GM12878 (cell line): ENCODE measurements around the gene HIVEP2. TPM values are rescaled to one million over a fixed set of nuclear protein-coding genes. Genes with fewer than 3 reads are reported as not detected.

ENCODE experiments used
- BCL11A ChIP-seq: IDR thresholded peaks from 2 replicates; pipeline ENCODE4 v1.6.1; 2011; ENCODE audit warnings: low read depth, low read length
- JUND ChIP-seq: IDR thresholded peaks from 2 replicates; pipeline ENCODE4 v1.6.1; 2012; ENCODE audit warnings: low read depth, mild to moderate bottlenecking, low read length, improper control_type of control experiment, moderate library complexity
- NR2C1 ChIP-seq: fragments of 450-650 bp; IDR thresholded peaks from 2 replicates; pipeline ENCODE4 v1.6.1; 2017; ENCODE audit warnings: antibody characterized with exemption, mild to moderate bottlenecking, moderate library complexity
- RBBP5 ChIP-seq: fragments of 200-600 bp; sonication (generic); conservative IDR thresholded peaks from 2 replicates; pipeline ENCODE4 v1.6.1; 2016
- SIN3A ChIP-seq: IDR thresholded peaks from 2 replicates; pipeline ENCODE4 v1.6.1; 2012; ENCODE audit warnings: low read depth, low read length, improper control_type of control experiment
- SMAD5 ChIP-seq: IDR thresholded peaks from 2 replicates; pipeline ENCODE4 v1.6.1; 2016; ENCODE audit warnings: antibody characterized with exemption, low read depth
- SMARCA5 ChIP-seq: fragments of 450-650 bp; IDR thresholded peaks from 2 replicates; pipeline ENCODE4 v1.6.1; 2017; ENCODE audit warnings: mild to moderate bottlenecking
- SPI1 ChIP-seq: IDR thresholded peaks from 2 replicates; pipeline ENCODE4 v1.6.1; 2011; ENCODE audit warnings: low read depth, mild to moderate bottlenecking, low read length, moderate library complexity, borderline replicate concordance; ENCODE audit not compliant: insufficient read depth
- TCF7 ChIP-seq: IDR thresholded peaks from 2 replicates; pipeline ENCODE4 v1.6.1; 2014; ENCODE audit warnings: antibody characterized with exemption, borderline replicate concordance
- YBX1 ChIP-seq: fragments of 450-650 bp; IDR thresholded peaks from 2 replicates; pipeline ENCODE4 v1.6.1; 2016; ENCODE audit warnings: antibody characterized with exemption
- YY1 ChIP-seq: IDR thresholded peaks from 2 replicates; pipeline ENCODE4 v1.6.1; 2011; ENCODE audit warnings: low read depth, mild to moderate bottlenecking, low read length
- polyA plus RNA-seq, 11 experiments: library from polyadenylated mRNA; depleted of rRNA in 4 of 11; unstranded in 6 of 11; stranded (reverse) in 5 of 11; fragments of >200 nt; fragmentation: Nextera tagmentation in 4 of 11; fragmentation: Illumina TruSeq in 1 of 11; extraction: Ambion mirVana in 4 of 11; extraction: Trizol in 1 of 11; gene quantifications; 1 replicate in 1 of 11; 2 replicates in 10 of 11; pipeline versions ENCODE4 v1.2.1 to v1.2.3, GENCODE V29; 2011 to 2016; ENCODE audit warnings: inconsistent platforms in 2 of 11, missing spikeins in 2 of 11, low read depth in 1 of 11
- total RNA-seq, 4 experiments: library from RNA; depleted of rRNA in 3 of 4; stranded (reverse); fragments of >200 nt in 3 of 4; fragmentation: Illumina TruSeq in 1 of 4; extraction: Trizol in 1 of 4; gene quantifications; 2 replicates each; pipeline versions ENCODE4 v1.2.1 to v1.2.3, GENCODE V29; 2013 to 2021
- TF ChIP-seq, protein P1 (sequence below): IDR thresholded peaks from 2 replicates; pipeline ENCODE4 v1.6.1; 2011; ENCODE audit warnings: low read depth, mild to moderate bottlenecking, low read length, moderate library complexity, borderline replicate concordance; ENCODE audit errors: extremely low read depth
- TF ChIP-seq, protein P2 (sequence below), 3 experiments: IDR thresholded peaks in 2 of 3; conservative IDR thresholded peaks in 1 of 3; 2 replicates each; pipeline ENCODE4 v1.5.1; 2011; ENCODE audit warnings: low read depth in 3 of 3, low read length in 3 of 3, mild to moderate bottlenecking in 3 of 3, control low read depth in 2 of 3, moderate library complexity in 2 of 3, inconsistent platforms in 1 of 3, mixed read lengths in 1 of 3; ENCODE audit not compliant: control insufficient read depth in 2 of 3, insufficient read depth in 1 of 3; ENCODE audit errors: extremely low read depth in 1 of 3
- TF ChIP-seq, protein P3 (sequence below): IDR thresholded peaks from 2 replicates; pipeline ENCODE4 v1.6.1; 2011; ENCODE audit warnings: borderline replicate concordance, low read depth, mild to moderate bottlenecking, moderate library complexity, low read length; ENCODE audit not compliant: insufficient read depth, poor library complexity, severe bottlenecking
- TF ChIP-seq, protein P4 (sequence below): fragments of 450-650 bp; IDR thresholded peaks from 2 replicates; pipeline ENCODE4 v1.6.1; 2016; ENCODE audit warnings: mild to moderate bottlenecking
- TF ChIP-seq, protein P5 (sequence below): fragments of 450-650 bp; conservative IDR thresholded peaks from 2 replicates; pipeline ENCODE4 v1.6.1; 2017; ENCODE audit warnings: mild to moderate bottlenecking, moderate library complexity
- TF ChIP-seq, protein P6 (sequence below): fragments of 450-650 bp; formaldehyde crosslinking; IDR thresholded peaks from 2 replicates; pipeline ENCODE4 v1.4.0; 2020; ENCODE audit warnings: mild to moderate bottlenecking, moderate library complexity
- TF ChIP-seq, protein P7 (sequence below): fragments of 450-650 bp; IDR thresholded peaks from 2 replicates; pipeline ENCODE4 v1.6.1; 2014; ENCODE audit warnings: mild to moderate bottlenecking

HIVEP2 gene
- total and polyA plus RNA-seq, 10 of the 15 experiments (the other 5 are each of a cell fraction or from before 2014, with no cell fraction given), result 1.2 to 15.7 (median 10.2) TPM

DNA sequence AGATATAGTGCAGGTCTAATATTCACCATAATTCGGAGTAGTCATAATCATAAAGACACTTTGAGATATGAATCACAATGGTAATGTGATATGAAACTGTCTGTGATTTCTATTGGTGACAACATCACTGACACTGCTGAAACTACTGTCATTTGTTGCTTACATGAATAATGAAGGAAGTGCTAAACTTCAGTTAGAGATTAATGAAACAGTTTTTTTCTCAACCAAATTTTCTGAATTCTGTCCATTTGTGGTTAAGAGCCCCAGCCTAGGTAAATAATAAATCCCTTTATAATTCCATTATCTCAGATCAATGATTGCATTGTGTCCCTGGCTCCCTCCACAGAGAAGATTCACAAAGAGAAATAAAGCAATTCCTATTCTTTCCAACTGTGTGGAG, 122.6 kb downstream of the HIVEP2 start (continued):
- TF ChIP-seq JUND (peak; percentile 83; the same call in 1 of the 2 replicates), TCF7 (peak; percentile 11; the same call in 1 of the 2 replicates), RBBP5 (no peak), YY1 (no peak), YBX1 (no peak), NR2C1 (no peak), SMARCA5 (no peak), BCL11A (peak; percentile 65; the same call in 1 of the 2 replicates), SPI1 (peak; percentile 57; the same call in 1 of the 2 replicates), SMAD5 (no peak), SIN3A (no peak)
- TF ChIP-seq, protein P1, sequence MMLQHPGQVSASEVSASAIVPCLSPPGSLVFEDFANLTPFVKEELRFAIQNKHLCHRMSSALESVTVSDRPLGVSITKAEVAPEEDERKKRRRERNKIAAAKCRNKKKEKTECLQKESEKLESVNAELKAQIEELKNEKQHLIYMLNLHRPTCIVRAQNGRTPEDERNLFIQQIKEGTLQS, result no peak
- TF ChIP-seq, protein P2, sequence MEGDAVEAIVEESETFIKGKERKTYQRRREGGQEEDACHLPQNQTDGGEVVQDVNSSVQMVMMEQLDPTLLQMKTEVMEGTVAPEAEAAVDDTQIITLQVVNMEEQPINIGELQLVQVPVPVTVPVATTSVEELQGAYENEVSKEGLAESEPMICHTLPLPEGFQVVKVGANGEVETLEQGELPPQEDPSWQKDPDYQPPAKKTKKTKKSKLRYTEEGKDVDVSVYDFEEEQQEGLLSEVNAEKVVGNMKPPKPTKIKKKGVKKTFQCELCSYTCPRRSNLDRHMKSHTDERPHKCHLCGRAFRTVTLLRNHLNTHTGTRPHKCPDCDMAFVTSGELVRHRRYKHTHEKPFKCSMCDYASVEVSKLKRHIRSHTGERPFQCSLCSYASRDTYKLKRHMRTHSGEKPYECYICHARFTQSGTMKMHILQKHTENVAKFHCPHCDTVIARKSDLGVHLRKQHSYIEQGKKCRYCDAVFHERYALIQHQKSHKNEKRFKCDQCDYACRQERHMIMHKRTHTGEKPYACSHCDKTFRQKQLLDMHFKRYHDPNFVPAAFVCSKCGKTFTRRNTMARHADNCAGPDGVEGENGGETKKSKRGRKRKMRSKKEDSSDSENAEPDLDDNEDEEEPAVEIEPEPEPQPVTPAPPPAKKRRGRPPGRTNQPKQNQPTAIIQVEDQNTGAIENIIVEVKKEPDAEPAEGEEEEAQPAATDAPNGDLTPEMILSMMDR (IDR thresholded peaks at IDR 0.05 in 2 of 3, conservative IDR thresholded peaks at IDR 0.05 in 1 of 3; ENCODE audit: control insufficient read depth in 2 of 3, extremely low read depth in 1 of 3, insufficient read depth in 1 of 3, low read depth in 3 of 3, low read length in 3 of 3), result no peak
- TF ChIP-seq, protein P3, sequence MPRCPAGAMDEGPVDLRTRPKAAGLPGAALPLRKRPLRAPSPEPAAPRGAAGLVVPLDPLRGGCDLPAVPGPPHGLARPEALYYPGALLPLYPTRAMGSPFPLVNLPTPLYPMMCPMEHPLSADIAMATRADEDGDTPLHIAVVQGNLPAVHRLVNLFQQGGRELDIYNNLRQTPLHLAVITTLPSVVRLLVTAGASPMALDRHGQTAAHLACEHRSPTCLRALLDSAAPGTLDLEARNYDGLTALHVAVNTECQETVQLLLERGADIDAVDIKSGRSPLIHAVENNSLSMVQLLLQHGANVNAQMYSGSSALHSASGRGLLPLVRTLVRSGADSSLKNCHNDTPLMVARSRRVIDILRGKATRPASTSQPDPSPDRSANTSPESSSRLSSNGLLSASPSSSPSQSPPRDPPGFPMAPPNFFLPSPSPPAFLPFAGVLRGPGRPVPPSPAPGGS, result no peak
- TF ChIP-seq, protein P4, sequence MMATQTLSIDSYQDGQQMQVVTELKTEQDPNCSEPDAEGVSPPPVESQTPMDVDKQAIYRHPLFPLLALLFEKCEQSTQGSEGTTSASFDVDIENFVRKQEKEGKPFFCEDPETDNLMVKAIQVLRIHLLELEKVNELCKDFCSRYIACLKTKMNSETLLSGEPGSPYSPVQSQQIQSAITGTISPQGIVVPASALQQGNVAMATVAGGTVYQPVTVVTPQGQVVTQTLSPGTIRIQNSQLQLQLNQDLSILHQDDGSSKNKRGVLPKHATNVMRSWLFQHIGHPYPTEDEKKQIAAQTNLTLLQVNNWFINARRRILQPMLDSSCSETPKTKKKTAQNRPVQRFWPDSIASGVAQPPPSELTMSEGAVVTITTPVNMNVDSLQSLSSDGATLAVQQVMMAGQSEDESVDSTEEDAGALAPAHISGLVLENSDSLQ, result peak; percentile 85
- TF ChIP-seq, protein P5, sequence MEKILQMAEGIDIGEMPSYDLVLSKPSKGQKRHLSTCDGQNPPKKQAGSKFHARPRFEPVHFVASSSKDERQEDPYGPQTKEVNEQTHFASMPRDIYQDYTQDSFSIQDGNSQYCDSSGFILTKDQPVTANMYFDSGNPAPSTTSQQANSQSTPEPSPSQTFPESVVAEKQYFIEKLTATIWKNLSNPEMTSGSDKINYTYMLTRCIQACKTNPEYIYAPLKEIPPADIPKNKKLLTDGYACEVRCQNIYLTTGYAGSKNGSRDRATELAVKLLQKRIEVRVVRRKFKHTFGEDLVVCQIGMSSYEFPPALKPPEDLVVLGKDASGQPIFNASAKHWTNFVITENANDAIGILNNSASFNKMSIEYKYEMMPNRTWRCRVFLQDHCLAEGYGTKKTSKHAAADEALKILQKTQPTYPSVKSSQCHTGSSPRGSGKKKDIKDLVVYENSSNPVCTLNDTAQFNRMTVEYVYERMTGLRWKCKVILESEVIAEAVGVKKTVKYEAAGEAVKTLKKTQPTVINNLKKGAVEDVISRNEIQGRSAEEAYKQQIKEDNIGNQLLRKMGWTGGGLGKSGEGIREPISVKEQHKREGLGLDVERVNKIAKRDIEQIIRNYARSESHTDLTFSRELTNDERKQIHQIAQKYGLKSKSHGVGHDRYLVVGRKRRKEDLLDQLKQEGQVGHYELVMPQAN, result no peak
- TF ChIP-seq, protein P6, sequence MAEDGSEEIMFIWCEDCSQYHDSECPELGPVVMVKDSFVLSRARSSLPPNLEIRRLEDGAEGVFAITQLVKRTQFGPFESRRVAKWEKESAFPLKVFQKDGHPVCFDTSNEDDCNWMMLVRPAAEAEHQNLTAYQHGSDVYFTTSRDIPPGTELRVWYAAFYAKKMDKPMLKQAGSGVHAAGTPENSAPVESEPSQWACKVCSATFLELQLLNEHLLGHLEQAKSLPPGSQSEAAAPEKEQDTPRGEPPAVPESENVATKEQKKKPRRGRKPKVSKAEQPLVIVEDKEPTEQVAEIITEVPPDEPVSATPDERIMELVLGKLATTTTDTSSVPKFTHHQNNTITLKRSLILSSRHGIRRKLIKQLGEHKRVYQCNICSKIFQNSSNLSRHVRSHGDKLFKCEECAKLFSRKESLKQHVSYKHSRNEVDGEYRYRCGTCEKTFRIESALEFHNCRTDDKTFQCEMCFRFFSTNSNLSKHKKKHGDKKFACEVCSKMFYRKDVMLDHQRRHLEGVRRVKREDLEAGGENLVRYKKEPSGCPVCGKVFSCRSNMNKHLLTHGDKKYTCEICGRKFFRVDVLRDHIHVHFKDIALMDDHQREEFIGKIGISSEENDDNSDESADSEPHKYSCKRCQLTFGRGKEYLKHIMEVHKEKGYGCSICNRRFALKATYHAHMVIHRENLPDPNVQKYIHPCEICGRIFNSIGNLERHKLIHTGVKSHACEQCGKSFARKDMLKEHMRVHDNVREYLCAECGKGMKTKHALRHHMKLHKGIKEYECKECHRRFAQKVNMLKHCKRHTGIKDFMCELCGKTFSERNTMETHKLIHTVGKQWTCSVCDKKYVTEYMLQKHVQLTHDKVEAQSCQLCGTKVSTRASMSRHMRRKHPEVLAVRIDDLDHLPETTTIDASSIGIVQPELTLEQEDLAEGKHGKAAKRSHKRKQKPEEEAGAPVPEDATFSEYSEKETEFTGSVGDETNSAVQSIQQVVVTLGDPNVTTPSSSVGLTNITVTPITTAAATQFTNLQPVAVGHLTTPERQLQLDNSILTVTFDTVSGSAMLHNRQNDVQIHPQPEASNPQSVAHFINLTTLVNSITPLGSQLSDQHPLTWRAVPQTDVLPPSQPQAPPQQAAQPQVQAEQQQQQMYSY (CRISPR knock-in tag), result no peak
- TF ChIP-seq, protein P7, sequence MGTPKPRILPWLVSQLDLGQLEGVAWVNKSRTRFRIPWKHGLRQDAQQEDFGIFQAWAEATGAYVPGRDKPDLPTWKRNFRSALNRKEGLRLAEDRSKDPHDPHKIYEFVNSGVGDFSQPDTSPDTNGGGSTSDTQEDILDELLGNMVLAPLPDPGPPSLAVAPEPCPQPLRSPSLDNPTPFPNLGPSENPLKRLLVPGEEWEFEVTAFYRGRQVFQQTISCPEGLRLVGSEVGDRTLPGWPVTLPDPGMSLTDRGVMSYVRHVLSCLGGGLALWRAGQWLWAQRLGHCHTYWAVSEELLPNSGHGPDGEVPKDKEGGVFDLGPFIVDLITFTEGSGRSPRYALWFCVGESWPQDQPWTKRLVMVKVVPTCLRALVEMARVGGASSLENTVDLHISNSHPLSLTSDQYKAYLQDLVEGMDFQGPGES, result no peak
